ENCODE measurements around the gene NOP9. TPM values are rescaled to one million over a fixed set of nuclear protein-coding genes. Genes with fewer than 3 reads are reported as not detected.

Gene NOP9
- total RNA-seq, 1 experiment from 2014 or later: 34.0 TPM

DNA sequence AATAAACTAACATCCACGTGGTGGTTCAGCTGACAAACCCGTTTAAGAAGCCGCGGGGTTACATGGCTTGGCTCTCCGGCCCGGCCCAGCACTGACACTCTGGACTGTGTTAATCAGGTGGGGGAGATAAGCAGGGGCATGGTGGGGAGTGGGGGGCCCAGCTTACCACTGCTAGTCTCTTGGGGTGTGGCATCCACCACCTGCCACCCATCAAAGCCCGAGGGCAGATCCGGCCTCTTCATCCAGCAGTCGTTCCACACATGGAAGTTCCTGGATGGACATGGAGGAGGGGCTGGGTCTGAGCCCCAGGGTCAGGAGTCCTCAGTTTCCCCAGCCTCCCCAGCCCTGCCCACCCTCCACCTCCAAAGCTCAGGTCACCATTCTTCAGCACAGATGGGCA is 41.5 kb upstream of the NOP9 start:
- Histone ChIP-seq H3K36me3 (ENCODE audit: insufficient read depth, low read length, poor library complexity, severe bottlenecking) (no peaks in the 10 kb centered on the region), H3K27me3 (replicated peaks; ENCODE audit: insufficient read depth, low read depth, low read length, poor library complexity) (no peaks in the 10 kb centered on the region), H3K9me3 (ENCODE audit: low read depth, low read length, poor library complexity, severe bottlenecking) (no peaks in the 10 kb centered on the region), H3K4me3 (ENCODE audit: low read depth, low read length, poor library complexity, severe bottlenecking) (no peak overlapping the region), H3K27ac (ENCODE audit: low read depth, low read length, poor library complexity, severe bottlenecking) (no peak overlapping the region), H3K4me1 (ENCODE audit: insufficient read depth, low read length, poor library complexity, severe bottlenecking) (no peaks in the 10 kb centered on the region)
- TF ChIP-seq, protein P1, sequence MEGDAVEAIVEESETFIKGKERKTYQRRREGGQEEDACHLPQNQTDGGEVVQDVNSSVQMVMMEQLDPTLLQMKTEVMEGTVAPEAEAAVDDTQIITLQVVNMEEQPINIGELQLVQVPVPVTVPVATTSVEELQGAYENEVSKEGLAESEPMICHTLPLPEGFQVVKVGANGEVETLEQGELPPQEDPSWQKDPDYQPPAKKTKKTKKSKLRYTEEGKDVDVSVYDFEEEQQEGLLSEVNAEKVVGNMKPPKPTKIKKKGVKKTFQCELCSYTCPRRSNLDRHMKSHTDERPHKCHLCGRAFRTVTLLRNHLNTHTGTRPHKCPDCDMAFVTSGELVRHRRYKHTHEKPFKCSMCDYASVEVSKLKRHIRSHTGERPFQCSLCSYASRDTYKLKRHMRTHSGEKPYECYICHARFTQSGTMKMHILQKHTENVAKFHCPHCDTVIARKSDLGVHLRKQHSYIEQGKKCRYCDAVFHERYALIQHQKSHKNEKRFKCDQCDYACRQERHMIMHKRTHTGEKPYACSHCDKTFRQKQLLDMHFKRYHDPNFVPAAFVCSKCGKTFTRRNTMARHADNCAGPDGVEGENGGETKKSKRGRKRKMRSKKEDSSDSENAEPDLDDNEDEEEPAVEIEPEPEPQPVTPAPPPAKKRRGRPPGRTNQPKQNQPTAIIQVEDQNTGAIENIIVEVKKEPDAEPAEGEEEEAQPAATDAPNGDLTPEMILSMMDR (conservative IDR thresholded peaks at IDR 0.05; ENCODE audit: low read depth, low read length): no peak
- TF ChIP-seq EZH2 (IDR thresholded peaks at IDR 0.05; ENCODE audit: borderline replicate concordance, low read depth, low read length, poor library complexity, severe bottlenecking): no peak
- intact Hi-C loops (cut with micrococcal nuclease; ENCODE audit: unreplicated experiment): no loop called here
- no peak for DNase-seq (ENCODE audit: low spot score)
- ChIA-PET POLR2A (ENCODE audit: low non-redundant PET) (no interaction called here), CTCF (no interaction called here)
- no TSS peak for BruUV-seq (replicated peaks)

DNA sequence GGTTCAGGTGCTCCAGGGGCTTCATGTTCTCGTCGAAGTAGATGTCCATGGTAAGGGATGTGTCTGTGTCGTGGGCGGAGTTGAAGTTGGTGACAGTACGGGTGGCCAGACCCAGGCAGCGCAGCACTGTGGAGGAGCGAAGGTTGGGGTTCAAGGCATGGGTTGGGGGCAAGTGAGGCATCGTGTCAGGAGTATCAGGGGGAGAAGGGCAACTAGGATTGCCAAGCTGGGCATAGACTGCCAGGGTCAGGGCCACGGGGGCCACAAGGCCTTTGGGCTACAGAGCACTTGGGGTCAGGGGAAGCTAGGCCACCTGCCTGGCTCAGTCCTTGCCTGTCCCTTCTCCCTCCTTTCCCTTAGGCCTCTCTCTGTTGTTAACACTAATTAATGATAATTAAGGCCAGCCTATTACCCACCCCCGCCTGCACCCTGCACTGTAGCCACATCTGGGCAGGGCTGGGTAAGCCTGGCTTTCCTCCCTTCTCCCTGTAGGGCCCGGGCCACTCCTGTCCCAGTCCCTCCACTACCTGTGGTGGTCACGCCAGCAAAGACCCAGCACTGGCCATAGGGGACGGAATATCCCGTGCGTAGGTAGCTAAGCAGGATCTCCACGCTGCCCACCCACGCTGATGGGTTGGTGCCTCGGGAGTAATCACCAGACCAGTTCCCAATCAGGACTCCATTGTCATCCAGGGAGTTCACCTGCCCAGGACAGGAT is 40.9 kb upstream of the NOP9 start:
- Histone ChIP-seq H3K4me1 (ENCODE audit: insufficient read depth, low read length, poor library complexity, severe bottlenecking) (no peaks in the 10 kb centered on the region), H3K27ac (ENCODE audit: low read depth, low read length, poor library complexity, severe bottlenecking) (no peak overlapping the region), H3K36me3 (ENCODE audit: insufficient read depth, low read length, poor library complexity, severe bottlenecking) (no peaks in the 10 kb centered on the region), H3K4me3 (ENCODE audit: low read depth, low read length, poor library complexity, severe bottlenecking) (no peak overlapping the region), H3K27me3 (replicated peaks; ENCODE audit: insufficient read depth, low read depth, low read length, poor library complexity) (no peaks in the 10 kb centered on the region), H3K9me3 (ENCODE audit: low read depth, low read length, poor library complexity, severe bottlenecking) (no peaks in the 10 kb centered on the region)
- DNase-seq (ENCODE audit: low spot score): no peak
- intact Hi-C loops (cut with micrococcal nuclease; ENCODE audit: unreplicated experiment): no loop called here
- POLR2A ChIA-PET (ENCODE audit: low non-redundant PET): no interaction called here
- BruUV-seq (replicated peaks): no TSS peak
- TF ChIP-seq, protein P1 (conservative IDR thresholded peaks at IDR 0.05; ENCODE audit: low read depth, low read length): no peak
- TF ChIP-seq EZH2 (IDR thresholded peaks at IDR 0.05; ENCODE audit: borderline replicate concordance, low read depth, low read length, poor library complexity, severe bottlenecking): no peak
- CTCF ChIA-PET: no interaction called here

DNA sequence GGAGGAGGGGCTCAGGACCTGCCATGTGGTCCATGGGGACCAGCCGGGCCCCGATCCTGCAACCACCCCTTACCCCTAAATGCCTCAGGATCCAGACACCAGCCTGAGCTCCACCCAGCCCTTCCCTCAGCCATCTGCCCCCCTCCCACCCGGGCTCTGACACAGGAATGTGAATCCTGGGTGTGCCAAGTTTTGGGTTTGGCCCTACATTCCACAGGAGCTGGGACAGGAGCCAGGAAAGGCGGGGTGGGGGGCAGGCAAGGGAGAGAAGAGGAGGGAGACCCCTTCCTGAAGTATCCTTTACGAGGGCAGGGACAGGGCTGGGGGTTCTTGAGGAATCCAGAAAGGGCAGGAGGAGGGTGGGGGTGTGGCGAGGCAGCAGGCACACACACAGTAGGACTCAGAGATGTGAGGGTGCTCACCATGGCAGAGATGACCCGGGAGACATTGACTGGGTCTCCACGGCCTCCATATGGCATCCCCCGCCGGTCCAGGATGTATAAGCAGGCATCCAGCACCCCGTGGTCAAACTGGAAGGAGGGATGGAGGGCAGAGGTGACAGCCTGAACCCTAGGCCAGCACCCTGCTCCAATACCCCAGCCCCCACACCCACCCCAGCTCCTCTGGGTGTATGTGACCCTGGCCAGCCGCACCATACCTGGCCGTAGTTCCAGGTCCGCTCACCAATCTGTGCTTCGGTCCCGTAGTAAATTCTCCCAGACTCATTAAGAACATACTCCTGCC is 40.2 kb upstream of the NOP9 start:
- CTCF ChIA-PET: no interaction called here
- Histone ChIP-seq H3K27ac (ENCODE audit: low read depth, low read length, poor library complexity, severe bottlenecking) (no peak overlapping the region), H3K4me3 (ENCODE audit: low read depth, low read length, poor library complexity, severe bottlenecking) (no peak overlapping the region), H3K27me3 (replicated peaks; ENCODE audit: insufficient read depth, low read depth, low read length, poor library complexity) (no peaks in the 10 kb centered on the region), H3K4me1 (ENCODE audit: insufficient read depth, low read length, poor library complexity, severe bottlenecking) (no peaks in the 10 kb centered on the region), H3K36me3 (ENCODE audit: insufficient read depth, low read length, poor library complexity, severe bottlenecking) (no peaks in the 10 kb centered on the region), H3K9me3 (ENCODE audit: low read depth, low read length, poor library complexity, severe bottlenecking) (no peaks in the 10 kb centered on the region)
- no TSS peak for BruUV-seq (replicated peaks)
- peak; percentile 41 for DNase-seq (ENCODE audit: low spot score)
- TF ChIP-seq, protein P1 (conservative IDR thresholded peaks at IDR 0.05; ENCODE audit: low read depth, low read length): no peak
- TF ChIP-seq EZH2 (IDR thresholded peaks at IDR 0.05; ENCODE audit: borderline replicate concordance, low read depth, low read length, poor library complexity, severe bottlenecking): no peak
- intact Hi-C loops (cut with micrococcal nuclease; ENCODE audit: unreplicated experiment): no loop called here
- POLR2A ChIA-PET (ENCODE audit: low non-redundant PET): no interaction called here
